Right ventricle myocardium inferior (tissue), 1 donor: ENCODE data around the gene SMARCC2. TPM values are rescaled to one million over a fixed set of nuclear protein-coding genes. Genes with fewer than 3 reads are reported as not detected.

Source experiments
- ATAC-seq: fragments of 200-7000 bp; cut with Tn5 transposase; one replicate; pipeline ENCODE4 v1.9.1; 2020; ENCODE audit warnings: mild to moderate bottlenecking, moderate library complexity
- DNase-seq: peaks from one replicate; pipeline ENCODE4 v3.0.0; 2021; ENCODE audit errors: missing footprints
- intact Hi-C: fragments of 100-400 bp; cut with DNase I; formaldehyde crosslinking; loops from one replicate; pipeline ENCODE4 v1.11.0; 2022
- total RNA-seq: library from RNA; stranded (reverse); fragmentation: NEBNext Ultra II Directional; extraction: Animal tissue kit (Norgen Biotek cat#: 25700); gene quantifications from one replicate; pipeline ENCODE4 v1.2.1, GENCODE V29; 2021
- donor health status: DM: no; HTN: yes; CAD: no; lungs with severe emphysema.

The SMARCC2 gene
- total RNA-seq, 1 donor from 2014 or later, result 68.8 TPM

DNA sequence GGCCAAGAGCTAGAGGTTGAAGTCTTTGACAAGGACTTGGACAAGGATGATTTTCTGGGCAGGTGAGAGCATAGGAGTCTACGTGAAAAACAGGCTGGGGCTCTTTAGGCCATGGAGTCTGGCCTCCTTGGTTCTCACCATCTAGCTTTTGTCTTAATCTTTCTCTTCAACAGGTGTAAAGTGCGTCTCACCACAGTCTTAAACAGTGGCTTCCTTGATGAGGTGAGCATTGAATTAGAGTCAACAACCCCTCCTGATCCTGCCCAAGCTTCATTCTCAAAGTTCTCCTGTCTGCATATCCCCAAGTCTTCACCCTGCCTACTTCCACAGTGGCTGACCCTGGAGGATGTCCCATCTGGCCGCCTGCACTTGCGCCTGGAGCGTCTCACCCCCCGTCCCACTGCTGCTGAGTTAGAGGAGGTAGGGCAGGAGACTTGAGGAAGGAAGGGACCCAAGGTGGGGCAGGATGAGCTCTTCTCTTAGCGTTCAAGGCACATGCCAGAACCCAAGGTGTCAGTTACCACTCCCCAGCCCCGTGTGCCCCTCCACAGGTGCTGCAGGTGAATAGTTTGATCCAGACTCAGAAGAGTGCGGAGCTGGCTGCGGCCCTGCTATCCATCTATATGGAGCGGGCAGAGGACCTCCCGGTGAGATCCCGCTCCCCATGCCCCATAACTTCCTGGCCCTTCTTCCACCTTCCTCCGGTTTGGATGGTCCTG, 51.3 kb downstream of the SMARCC2 start:
- intact Hi-C loops, result no loop called here
- DNase-seq (no peak), ATAC-seq (no peak)

- no peak for ATAC-seq
- intact Hi-C loops, result no loop called here
- no peak for DNase-seq
Measured at GRCh38 chr12:56134897-56135296, 54.4 kb downstream of the SMARCC2 start.

DNA sequence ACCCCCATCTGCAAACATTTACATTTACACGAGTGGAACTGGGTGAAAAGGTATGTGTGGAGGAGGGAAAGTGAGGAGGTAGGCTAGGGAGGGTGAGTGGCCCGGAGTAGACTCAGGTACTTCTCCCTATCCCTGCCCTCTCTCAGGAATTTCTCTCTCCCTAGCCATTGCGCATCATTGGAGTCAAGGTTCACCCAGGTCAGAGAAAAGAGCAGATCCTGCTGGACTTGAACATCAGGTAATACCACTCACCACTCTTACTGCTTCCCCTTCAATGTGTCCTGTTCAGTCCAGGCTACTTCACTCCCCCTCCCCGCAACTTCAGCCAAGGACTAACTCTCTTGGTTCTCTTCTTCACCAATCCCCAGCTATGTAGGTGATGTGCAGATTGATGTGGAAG, 58.4 kb downstream of the SMARCC2 start:
- DNase-seq (no peak), ATAC-seq (no peak)
- intact Hi-C loops, result no loop called here

DNA sequence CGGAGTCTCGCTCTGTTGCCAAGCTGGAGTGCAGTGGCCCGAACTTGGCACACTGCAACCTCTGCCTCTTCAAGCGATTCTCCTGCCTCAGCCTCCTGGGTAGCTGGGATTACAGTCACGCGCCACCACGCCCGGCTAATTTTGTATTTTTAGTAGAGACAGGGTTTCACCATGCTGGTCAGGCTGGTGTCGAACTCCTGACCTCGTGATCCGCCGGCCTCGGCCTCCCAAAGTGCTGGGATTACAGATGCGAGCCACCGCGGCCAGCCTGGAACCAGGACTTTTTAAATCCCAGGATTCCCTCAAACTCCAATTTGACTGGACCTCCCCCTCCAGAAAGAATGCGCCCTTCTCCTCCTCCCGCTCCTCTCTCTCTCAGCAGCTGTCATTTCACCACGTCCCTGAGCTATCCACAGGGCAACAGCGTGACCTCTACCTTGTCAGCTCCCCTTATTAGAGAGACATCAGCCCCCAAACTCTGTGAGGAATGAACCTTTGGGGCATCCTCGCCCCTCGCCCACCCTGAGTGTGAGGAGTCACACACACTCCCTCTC, 59.3 kb downstream of the SMARCC2 start:
- ATAC-seq (no peak), DNase-seq (no peak)
- intact Hi-C loops, result loop anchor here (5.0 kb wide), 1 partner anchor 337 kb away; the partner anchor contains the start of gene SPRYD4

GRCh38 chr12:56129206-56129941, 59.9 kb downstream of the SMARCC2 start:
- DNase-seq (peak; percentile 85), ATAC-seq (peak; percentile 38)
- intact Hi-C loops, result loop anchor here (5.0 kb wide), 1 partner anchor 338 kb away; the partner anchor contains the start of gene SPRYD4

- intact Hi-C loops, result loop anchor here (1.0 to 5.0 kb wide), 2 partner anchors 30 to 339 kb away; partner anchors contain the start of genes MYL6 and SPRYD4
- DNase-seq, result no peak
- ATAC-seq, result no peak
Measured at GRCh38 chr12:56128670-56129205, 60.5 kb downstream of the SMARCC2 start.

- peak; percentile 97 for ATAC-seq
- peak; percentile 99 for DNase-seq
- intact Hi-C loops, result loop anchor here (1.0 to 5.0 kb wide), 2 partner anchors 30 to 339 kb away; partner anchors contain the start of genes MYL6 and SPRYD4
Measured at GRCh38 chr12:56127888-56128669, 61.2 kb downstream of the SMARCC2 start, which contains the start of gene ESYT1. Gene ESYT1 (plus strand): TSS chr12:56128267. CDS start chr12:56128320, 53 bp downstream.

DNA sequence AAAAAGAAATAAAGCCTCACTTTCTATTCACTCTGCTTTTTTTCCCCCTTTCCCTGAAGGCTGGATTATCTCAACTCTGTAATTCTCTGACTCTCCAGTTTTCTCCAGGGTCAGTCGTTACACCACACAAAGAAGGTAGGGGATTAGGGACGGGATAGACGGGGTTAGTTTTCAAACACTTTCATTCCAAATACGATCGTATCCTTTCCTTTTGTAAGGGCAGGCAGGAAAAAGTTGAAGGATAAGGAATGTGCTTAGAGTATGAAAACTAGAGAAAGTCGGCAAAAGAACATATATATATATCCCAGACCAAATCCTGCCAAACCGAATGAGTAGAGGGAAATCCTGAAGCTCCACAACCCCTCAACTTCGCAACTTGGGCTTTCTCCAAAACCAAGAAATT, 61.8 kb downstream of the SMARCC2 start:
- DNase-seq (no peak), ATAC-seq (no peak)
- intact Hi-C loops, result loop anchor here (5.0 kb wide), 1 partner anchor 340 kb away; the partner anchor contains the start of gene SPRYD4

DNA sequence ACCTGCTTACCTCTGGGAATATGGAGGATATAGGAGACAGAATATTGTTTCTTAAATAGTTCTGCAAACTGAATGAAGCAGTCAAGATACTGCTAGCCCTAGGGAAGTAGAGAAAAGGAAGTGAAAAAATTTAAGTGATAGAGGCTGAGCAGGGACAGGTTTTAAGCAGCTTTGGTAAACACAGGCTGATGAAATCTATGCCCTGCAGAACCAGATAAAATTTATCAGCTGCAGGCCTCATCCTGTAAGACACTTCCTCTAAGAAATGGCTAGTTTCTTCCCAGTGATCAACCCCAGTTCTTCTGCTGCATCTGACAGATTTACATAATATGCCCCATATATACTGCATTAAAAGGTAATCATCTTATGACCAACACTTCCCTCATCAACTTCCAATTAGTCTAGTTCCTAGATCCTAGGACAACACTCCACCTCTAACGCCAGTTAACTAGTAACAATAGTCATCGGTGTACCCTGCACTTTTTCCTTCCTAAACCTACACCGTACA, 62.5 kb downstream of the SMARCC2 start:
- intact Hi-C loops, result loop anchor here (5.0 kb wide), 1 partner anchor 341 kb away; the partner anchor contains the start of gene SPRYD4
- ATAC-seq (no peak), DNase-seq (no peak)

- no peak for DNase-seq
- ATAC-seq, result no peak
- intact Hi-C loops, result no loop called here
Measured at GRCh38 chr12:56124133-56124532, 65.2 kb downstream of the SMARCC2 start.

GRCh38 chr12:56122637-56123036, 66.6 kb downstream of the SMARCC2 start:
- DNase-seq (no peak), ATAC-seq (no peak)
- intact Hi-C loops, result no loop called here

GRCh38 chr12:56121204-56121870, 67.9 kb downstream of the SMARCC2 start:
- DNase-seq (no peak), ATAC-seq (no peak)
- intact Hi-C loops, result no loop called here

- DNase-seq (no peak), ATAC-seq (no peak)
- intact Hi-C loops, result no loop called here
Measured at GRCh38 chr12:56120158-56120846, 69.0 kb downstream of the SMARCC2 start.

DNA sequence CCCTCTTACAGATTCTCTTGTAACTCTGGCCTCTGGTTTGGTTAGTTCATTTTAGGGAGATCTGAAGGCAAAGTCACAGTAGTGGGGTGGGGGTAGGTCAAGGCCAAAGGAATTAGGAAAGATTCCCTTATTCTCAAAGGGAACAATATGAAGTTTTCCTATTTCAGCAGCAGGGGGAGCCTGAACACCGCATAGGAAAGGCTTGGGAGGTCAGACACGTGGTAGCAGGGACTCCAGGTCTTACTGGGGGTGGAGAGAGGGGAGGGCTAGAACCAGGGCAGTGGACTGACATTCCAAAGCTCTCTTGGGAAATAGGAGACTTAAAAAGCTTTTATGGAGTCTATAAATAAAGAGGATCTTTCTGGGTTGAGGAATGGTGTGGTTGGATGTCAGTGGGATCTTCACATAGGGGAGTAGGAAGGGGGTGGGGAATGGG, 69.9 kb downstream of the SMARCC2 start:
- ATAC-seq (peak; percentile 52), DNase-seq (no peak)
- intact Hi-C loops, result loop anchor here (1.0 to 5.0 kb wide), 6 partner anchors 38 to 377 kb away; partner anchors contain the start of genes CS, GDF11, MYL6 and NABP2

GRCh38 chr12:56118688-56119357, 70.5 kb downstream of the SMARCC2 start:
- no peak for DNase-seq
- no peak for ATAC-seq

More at GRCh38 chr12:56118688-56119357, 70.5 kb downstream of the SMARCC2 start:
- intact Hi-C loops, result loop anchor here (1.0 to 5.0 kb wide), 6 partner anchors 38 to 377 kb away; partner anchors contain the start of genes CS, GDF11, MYL6 and NABP2
